EH (cell line): ENCODE data around the gene MYOG.

Experiments
- DNase-seq: peaks from one replicate; pipeline ENCODE4 v3.0.0-alpha.2; 2015; ENCODE audit warnings: low read depth

The MYOG gene

GRCh38 chr1:203085528-203086406 lies at the start of gene MYOG:
MYOG (minus strand) TSS chr1:203086012; CDS start chr1:203085961, 51 bp downstream.
- DNase-seq = no peak

DNA sequence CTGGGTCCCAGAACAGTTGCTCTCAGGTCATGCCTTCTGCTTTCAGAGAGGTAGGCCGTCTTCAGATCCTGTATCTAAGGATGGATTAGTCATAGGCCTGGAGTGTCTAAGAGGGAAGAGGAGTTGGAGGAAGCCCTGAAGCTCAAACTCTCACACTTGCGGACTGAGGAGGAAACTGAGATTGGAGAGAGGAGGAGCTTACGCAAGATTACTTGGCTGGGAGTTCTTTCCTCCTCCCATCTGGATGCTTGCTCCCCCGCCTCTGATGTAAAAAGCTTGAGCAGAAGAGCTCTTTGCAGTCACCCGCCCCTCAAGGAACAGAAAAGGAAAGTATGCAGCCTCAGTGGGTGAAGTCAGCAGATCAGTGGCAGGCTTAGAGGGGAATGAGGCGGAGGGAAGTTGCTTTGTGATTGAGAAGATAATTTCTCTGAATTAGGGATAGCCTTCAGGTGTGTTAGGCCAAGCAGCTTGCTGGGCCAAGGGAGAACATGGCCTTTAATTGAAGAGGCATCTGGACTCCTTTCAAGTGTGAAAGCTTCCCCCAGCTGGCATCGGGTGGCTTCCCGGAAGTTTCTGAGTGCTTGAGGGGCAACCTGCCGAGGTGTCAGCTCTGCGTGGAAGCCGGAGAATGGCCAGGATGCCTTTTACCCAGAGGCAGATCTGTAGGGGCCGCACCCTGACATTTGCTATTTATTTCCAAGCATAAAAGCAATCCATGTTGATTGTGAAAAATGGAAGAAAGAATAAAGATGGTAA lies 48.3 kb upstream of the MYOG start:
- peak; percentile 70 for DNase-seq

GRCh38 chr1:203131548-203132200 lies 45.9 kb upstream of the MYOG start:
- DNase-seq = no peak

- no peak for DNase-seq
Measured at GRCh38 chr1:203130358-203130985, 44.7 kb upstream of the MYOG start.

DNA sequence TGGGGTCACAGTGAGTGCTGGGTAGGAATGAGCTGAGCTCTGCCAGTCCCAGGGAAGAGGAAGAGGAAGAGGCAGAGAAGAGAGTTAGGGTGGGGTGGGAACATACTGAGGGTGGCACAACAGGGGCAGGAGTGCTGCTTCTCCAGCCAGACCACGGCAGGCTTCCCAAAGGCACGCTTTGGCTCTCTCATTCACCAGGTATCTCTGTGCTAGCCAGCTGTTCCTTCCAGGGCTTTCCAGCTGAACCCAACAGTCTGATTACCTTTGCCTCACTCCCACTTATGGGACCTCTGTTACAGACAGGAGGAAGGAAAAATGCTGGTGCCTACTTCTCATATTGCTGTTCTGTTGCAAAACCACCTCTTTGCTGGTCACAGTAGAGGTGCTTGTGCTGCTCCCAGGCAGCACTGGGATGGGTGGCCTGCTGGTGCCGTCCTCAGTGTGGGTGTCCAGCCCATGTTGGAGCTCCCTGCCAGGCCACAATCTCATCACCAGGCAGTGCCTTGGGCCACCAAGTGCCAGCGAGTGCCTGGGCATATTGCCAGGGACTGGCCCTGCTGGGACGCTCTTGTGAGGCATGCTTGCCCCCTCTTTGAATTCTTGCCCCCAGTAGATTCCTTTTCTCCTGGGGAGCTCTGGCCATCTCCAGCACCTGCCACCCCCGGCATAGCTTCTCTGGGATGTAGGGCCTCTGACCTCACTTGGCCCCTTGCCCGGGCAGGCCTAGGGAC lies 43.9 kb upstream of the MYOG start:
- no peak for DNase-seq

GRCh38 chr1:203128716-203129500 lies 43.1 kb upstream of the MYOG start:
- DNase-seq = no peak

DNA sequence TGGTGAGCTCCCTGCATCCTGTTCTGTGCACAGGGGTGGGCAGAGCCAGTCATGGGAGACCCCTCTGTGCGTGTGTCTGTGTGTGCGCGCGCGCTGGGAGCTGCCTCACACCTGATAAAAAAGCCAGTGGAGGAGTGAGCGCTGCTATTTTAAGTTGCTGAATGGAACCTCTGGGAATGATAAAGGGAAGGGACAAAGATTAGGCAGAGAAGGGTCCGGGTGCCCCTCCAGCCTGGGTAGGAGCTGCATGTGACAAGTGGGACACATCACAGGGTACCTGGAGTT lies 42.6 kb upstream of the MYOG start:
- no peak for DNase-seq

GRCh38 chr1:203127666-203128430 lies 42.0 kb upstream of the MYOG start, which contains the start of gene ADORA1:
ADORA1 (plus strand) TSS chr1:203127726; CDS start chr1:203128842, 1,116 bp downstream.
- DNase-seq = peak; percentile 73

DNA sequence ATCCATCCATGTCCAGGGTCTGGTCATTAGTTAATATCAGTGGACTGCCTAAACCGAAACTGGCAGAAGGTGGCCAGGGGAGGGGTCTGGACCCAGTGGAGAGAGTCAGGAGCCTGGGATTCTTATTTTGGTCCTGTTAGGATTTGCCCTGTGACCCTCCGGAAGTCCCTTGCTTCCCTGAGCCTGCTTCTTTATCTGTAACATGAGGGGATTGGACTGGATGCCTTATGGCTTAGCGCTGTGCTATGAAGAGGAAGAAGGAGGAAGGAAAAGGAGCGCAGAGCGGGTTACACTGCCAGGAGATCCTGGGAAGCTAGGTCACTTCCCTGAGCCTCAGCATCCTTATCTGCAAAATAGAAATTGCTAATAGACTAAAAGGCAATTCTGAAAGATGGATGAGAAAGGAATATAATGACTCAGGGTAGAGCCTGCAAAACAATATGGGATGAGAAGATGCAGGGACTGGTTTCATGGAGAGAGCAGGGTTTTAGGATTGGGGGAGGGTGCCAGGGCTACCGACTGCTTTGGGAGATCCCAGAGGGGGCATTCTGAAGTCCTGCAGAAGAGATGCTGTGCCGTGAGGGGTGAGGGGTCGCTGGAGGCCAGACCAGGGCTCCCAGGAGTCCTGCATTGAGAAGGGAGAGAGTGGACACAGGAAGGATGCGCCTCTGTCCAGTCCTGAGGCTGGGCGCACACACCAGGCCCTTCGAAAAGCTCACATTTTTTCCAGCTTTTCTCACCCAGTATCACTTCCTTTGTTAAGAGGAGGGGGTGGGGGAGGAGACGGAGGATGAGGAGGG lies 41.3 kb upstream of the MYOG start:
- peak; percentile 66 for DNase-seq

DNA sequence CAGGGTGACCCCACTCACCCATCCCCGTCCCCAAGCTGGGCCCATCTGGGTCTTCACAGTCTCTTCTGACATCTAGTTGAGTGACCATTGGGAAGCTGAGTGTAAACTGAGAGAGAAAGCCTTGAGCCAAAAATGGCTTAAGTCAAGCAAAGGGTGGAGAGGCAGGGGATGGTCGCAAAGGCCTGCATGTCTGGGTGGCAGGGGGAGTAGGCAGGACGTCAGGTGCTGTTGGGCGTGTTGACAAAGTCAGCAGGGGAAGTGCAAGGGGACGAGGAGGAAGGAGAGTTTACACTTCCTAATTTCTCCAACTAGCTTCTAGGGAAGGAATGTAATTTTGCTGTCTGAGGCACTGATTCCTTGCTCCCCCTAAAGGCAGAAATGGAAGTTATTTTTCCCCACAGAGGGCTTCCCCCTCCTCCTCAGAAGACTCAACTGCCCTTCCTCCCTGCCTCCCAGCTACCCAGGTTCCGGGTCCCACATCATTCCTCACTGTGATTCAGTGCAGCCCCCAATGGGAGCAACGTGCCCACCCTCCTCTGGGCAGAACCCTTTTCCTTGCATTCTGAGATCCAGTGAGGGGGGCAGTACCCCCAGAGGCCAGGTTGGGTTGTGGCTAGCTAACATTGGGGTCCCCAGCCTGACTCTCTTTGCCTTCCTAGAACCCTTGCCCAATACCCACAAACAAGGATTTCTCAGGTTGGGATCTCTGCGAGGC lies 40.5 kb upstream of the MYOG start:
- peak; percentile 64 for DNase-seq

DNA sequence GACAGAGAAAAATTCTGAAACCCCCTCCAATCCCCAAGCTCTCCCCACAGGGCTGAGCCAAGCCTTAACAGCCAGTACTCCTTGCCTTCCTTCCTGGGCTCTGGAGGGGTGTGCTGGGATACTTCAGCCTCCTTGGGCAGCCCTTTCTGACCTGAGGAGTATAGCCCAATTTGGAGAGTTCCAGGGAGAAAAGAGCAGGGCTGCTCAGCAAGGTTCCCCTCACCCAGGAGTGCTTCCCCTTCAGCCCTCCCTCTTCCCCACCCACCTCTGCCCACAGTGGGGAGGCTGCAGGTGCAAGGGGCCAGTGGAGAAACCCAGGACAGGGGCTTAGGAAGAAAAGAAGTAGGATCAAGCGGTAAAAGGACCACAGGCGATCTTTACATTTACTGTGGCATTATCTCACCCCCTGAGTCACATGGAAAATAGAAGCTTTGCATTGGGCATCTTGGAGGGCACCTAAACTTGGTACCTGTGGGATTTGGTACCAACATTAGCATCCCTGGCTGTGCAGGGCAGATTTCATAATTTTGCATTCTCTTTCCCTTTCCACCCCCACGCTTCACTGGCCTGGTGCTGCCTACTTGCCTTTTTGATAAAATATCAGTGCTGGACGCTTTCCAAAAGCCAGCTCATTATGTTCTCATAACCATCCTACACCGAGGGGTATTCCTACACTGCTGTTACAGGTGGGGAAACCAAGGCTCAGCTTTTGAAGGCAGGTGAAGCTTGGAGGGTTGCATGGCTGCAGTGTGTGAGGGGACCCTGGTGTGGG lies 38.9 kb upstream of the MYOG start:
- DNase-seq = peak; percentile 21

- DNase-seq = no peak
Measured at GRCh38 chr1:203124011-203124410, 38.2 kb upstream of the MYOG start.

- no peak for DNase-seq
Measured at GRCh38 chr1:203122159-203122558, 36.3 kb upstream of the MYOG start.

DNA sequence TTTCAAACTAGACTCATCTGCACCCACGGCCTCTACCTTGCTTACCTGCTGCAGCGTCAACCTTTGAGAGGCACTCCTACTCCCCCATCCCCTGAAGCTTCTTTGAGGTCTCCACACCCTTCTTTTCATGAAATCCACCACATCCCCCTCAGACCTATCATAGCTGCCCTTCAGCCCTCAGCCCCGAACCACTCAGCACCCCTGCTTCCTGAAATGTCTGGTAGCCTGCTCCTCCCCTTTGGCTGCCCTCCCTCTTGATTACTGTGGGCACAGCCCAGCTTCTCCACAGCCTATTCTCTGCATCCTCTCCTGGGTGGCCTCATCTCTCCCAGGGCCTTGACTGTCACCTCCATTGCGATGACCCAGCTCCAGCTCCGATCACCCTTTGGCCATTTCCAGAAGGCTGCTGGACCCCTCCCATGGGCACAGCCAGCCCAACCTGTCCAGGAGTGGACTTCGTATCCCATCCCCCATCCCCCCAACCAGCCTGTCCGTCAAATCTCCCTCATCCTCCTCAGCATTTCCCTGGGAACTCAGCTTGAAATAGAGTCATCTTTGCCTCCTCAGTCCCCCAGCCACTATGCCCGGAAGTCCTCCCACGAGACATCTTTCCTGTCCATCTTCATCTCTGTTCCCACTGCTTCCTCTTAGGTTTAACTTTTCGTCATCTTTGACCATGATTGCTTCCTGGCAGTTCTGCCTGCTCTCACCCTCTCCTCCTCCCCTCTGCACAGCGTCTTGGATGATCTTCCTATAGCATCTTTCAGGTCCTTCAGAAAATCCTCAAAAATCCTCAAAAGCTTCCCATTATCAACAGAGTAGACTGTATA lies 35.6 kb upstream of the MYOG start:
- DNase-seq = no peak

DNA sequence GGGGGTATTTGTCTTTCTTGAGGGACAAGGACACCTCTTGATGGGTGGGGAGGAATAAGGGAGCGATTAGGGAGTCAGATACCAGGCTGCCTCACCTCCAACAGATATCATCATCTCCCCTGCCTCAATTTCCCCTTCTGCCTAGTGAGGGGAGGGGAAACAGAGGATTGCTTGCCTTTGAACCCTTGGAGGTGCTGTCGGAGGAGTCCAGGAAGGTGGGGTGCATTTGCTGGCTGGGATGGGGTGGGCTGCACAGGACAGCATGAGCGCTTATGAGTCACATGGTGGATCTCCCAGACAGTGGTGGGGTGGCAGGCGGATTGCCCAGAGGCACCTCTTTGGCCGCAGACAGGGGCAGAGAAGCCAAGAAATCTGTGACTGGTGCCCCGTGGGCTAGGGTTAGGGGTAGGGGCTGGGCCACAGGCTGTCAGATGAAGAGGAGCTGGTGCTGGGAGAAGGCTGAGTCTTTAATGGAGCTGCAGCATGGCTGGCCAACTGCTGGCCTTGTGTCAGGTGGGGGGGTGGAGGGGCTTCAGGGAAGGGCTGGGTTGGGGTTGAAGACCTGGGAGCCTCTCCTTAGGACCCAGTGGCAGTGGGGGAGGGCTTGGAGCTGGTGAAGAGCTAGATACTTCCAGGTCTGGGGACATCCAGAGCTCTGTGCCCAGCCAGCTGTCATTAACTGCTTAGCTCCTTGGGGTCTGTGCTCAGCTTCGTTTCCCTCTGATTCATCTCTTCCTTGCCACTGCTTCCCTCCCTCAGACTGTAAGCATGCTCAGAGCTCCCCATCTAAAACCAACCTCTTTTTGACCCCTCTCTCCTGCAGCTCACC lies 34.7 kb upstream of the MYOG start:
- DNase-seq = no peak
